Neural cell (in vitro differentiated cells): ENCODE data around the gene FAM136A. TPM values are rescaled to one million over a fixed set of nuclear protein-coding genes. Genes with fewer than 3 reads are reported as not detected.
A peak's percentile ranks its signal among the peaks of the same experiment; 100 is the strongest.

Source experiments
- H2AFZ ChIP-seq: fragments of 200-600, 300-800 bp; sonication (generic), shearing (Covaris generic); 2 replicates; pipeline ENCODE4 v1.6.0; 2014; ENCODE audit warnings: low read depth, mild to moderate bottlenecking, antibody characterized with exemption, low read length, moderate library complexity
- H3F3A ChIP-seq: fragments of 200-600 bp; shearing (Covaris generic); 2 replicates; pipeline ENCODE4 v1.6.1; 2016; ENCODE audit warnings: mild to moderate bottlenecking, moderate library complexity, mixed read lengths, antibody characterized with exemption, low read length; ENCODE audit not compliant: insufficient read depth, poor library complexity, severe bottlenecking
- H3K27ac ChIP-seq: fragments of 200-600, 300-800 bp; sonication (generic), shearing (Covaris generic); 2 replicates; pipeline ENCODE4 v1.5.1; 2014; ENCODE audit warnings: mild to moderate bottlenecking, low read length, moderate library complexity
- H3K27me3 ChIP-seq: fragments of 300-800, 200-600 bp; sonication (generic), shearing (Covaris generic); 2 replicates; pipeline ENCODE4 v1.6.0; 2014; ENCODE audit warnings: mild to moderate bottlenecking, low read depth, low read length, moderate library complexity; ENCODE audit not compliant: insufficient read depth
- H3K36me3 ChIP-seq: fragments of 300-800, 200-600 bp; sonication (generic), shearing (Covaris generic); 2 replicates; pipeline ENCODE4 v1.5.1; 2014; ENCODE audit warnings: mild to moderate bottlenecking, antibody characterized with exemption, low read length, moderate library complexity; ENCODE audit not compliant: insufficient read depth
- H3K4me2 ChIP-seq: fragments of 300-800, 200-600 bp; sonication (generic), shearing (Covaris generic); 2 replicates; pipeline ENCODE4 v1.6.0; 2014; ENCODE audit warnings: mild to moderate bottlenecking, low read length
- H3K4me3 ChIP-seq: fragments of 300-800, 200-600 bp; sonication (generic), shearing (Covaris generic); 2 replicates; pipeline ENCODE4 v1.5.1; 2014; ENCODE audit warnings: mild to moderate bottlenecking, low read length, moderate library complexity
- H3K79me2 ChIP-seq: fragments of 200-600 bp; shearing (Covaris generic); replicated peaks from 2 replicates; pipeline ENCODE4 v1.6.0; 2014; ENCODE audit warnings: mild to moderate bottlenecking, low read length, moderate library complexity; ENCODE audit not compliant: insufficient read depth
- H3K9ac ChIP-seq: fragments of 300-800, 200-600 bp; sonication (generic), shearing (Covaris generic); 2 replicates; pipeline ENCODE4 v1.6.1; 2016; ENCODE audit warnings: mild to moderate bottlenecking, low read length, mixed read lengths
- H3K9me2 ChIP-seq: fragments of 200-600 bp; shearing (Covaris generic); 2 replicates; pipeline ENCODE4 v1.6.1; 2016; ENCODE audit warnings: mild to moderate bottlenecking, low read length, mixed read lengths; ENCODE audit not compliant: insufficient read depth
- H3K9me3 ChIP-seq: fragments of 200-600, 300-800 bp; sonication (generic), shearing (Covaris generic); 2 replicates; pipeline ENCODE4 v1.6.1; 2016; ENCODE audit warnings: mild to moderate bottlenecking, mixed run types, low read length, moderate library complexity, mixed read lengths
- H4K20me1 ChIP-seq: fragments of 200-600 bp; shearing (Covaris generic); 2 replicates; pipeline ENCODE4 v1.6.1; 2016; ENCODE audit warnings: mild to moderate bottlenecking, mixed run types; ENCODE audit not compliant: insufficient read depth
- CTCF ChIP-seq: fragments of 450-650 bp; IDR thresholded peaks from 2 replicates; pipeline ENCODE4 v1.5.1; 2014; ENCODE audit warnings: antibody characterized with exemption, mild to moderate bottlenecking, moderate library complexity; ENCODE audit not compliant: poor library complexity, severe bottlenecking
- EP300 ChIP-seq: fragments of 450-650 bp; conservative IDR thresholded peaks from 2 replicates; pipeline ENCODE4 v1.6.1; 2014; ENCODE audit warnings: antibody characterized with exemption, mild to moderate bottlenecking, moderate library complexity; ENCODE audit not compliant: poor library complexity, severe bottlenecking
- EZH2 ChIP-seq: fragments of 200-600, 300-800 bp; shearing (Covaris generic), sonication (generic); IDR thresholded peaks from 2 replicates; pipeline ENCODE4 v1.6.1; 2014; ENCODE audit warnings: antibody characterized with exemption, low read length, borderline replicate concordance, mild to moderate bottlenecking; ENCODE audit not compliant: insufficient read depth, poor library complexity, severe bottlenecking
- MXI1 ChIP-seq: fragments of 450-650 bp; conservative IDR thresholded peaks from 2 replicates; pipeline ENCODE4 v1.6.1; 2014; ENCODE audit warnings: antibody characterized with exemption, mild to moderate bottlenecking; ENCODE audit not compliant: poor library complexity, severe bottlenecking
- POLR2AphosphoS5 ChIP-seq: IDR thresholded peaks from 2 replicates; pipeline ENCODE4 v1.6.1; 2012
- RAD21 ChIP-seq: fragments of 450-650 bp; conservative IDR thresholded peaks from 2 replicates; pipeline ENCODE4 v1.6.1; 2014; ENCODE audit warnings: antibody characterized with exemption, mild to moderate bottlenecking, moderate library complexity
- REST ChIP-seq: IDR thresholded peaks from 2 replicates; pipeline ENCODE4 v1.6.1; 2012; ENCODE audit warnings: borderline replicate concordance
- TAF1 ChIP-seq: IDR thresholded peaks from 2 replicates; pipeline ENCODE4 v1.6.1; 2012; ENCODE audit warnings: low read depth
- polyA plus RNA-seq: library from polyadenylated mRNA; depleted of rRNA; stranded (reverse); fragments of >200 nt; gene quantifications from 2 replicates; pipeline ENCODE4 v1.2.3, GENCODE V29; 2014

FAM136A gene
- polyA plus RNA-seq, 1 donor from 2014 or later: 56.1 TPM

- TF ChIP-seq EP300: no peak
These were observed 40.4 kb downstream of the FAM136A start (continued) for GRCh38 chr2:70261501-70261900.

GRCh38 chr2:70258532-70258875 is 43.4 kb downstream of the FAM136A start:
- H3F3A ChIP-seq: no peaks in the 10 kb centered on the region
- peak overlapping the region; percentile 51 for H2AFZ ChIP-seq
- peak overlapping the region; percentile 78 for H3K9ac ChIP-seq
- H3K27ac ChIP-seq: peak overlapping the region; percentile 90
- peak overlapping the region; percentile 78 for H3K4me2 ChIP-seq
- H3K36me3 ChIP-seq: no peaks in the 10 kb centered on the region
- H3K79me2 ChIP-seq: peaks cover 14% of the 10 kb centered on the region
- H3K27me3 ChIP-seq: no peaks in the 10 kb centered on the region
- H3K9me2 ChIP-seq: no peaks in the 10 kb centered on the region
- peak overlapping the region; percentile 95 for H3K4me3 ChIP-seq
- no peaks in the 10 kb centered on the region for H4K20me1 ChIP-seq
- no peak for TF ChIP-seq MXI1
- no peak for TF ChIP-seq EZH2
- TF ChIP-seq EP300: no peak
- no peak for TF ChIP-seq REST
- no peak for TF ChIP-seq POLR2AphosphoS5
- no peaks in the 10 kb centered on the region for H3K9me3 ChIP-seq

GRCh38 chr2:70255637-70256314 is 46.1 kb downstream of the FAM136A start:
- no peaks in the 10 kb centered on the region for H3F3A ChIP-seq
- H3K9me2 ChIP-seq: no peaks in the 10 kb centered on the region
- no peak overlapping the region for H2AFZ ChIP-seq
- H4K20me1 ChIP-seq: no peaks in the 10 kb centered on the region
- no peaks in the 10 kb centered on the region for H3K9me3 ChIP-seq
- no peaks in the 10 kb centered on the region for H3K27me3 ChIP-seq
- H3K4me2 ChIP-seq: no peak overlapping the region
- H3K79me2 ChIP-seq: peaks cover 11% of the 10 kb centered on the region
- no peak overlapping the region for H3K27ac ChIP-seq
- TF ChIP-seq EP300 (no peak), TAF1 (no peak), CTCF (no peak), REST (no peak), RAD21 (no peak), EZH2 (no peak), MXI1 (no peak), POLR2AphosphoS5 (no peak)
- H3K36me3 ChIP-seq: no peaks in the 10 kb centered on the region
- H3K9ac ChIP-seq: no peak overlapping the region
- no peak overlapping the region for H3K4me3 ChIP-seq
